Measurements from ENCODE around the gene ZNF330. TPM values are rescaled to one million over a fixed set of nuclear protein-coding genes. Genes with fewer than 3 reads are reported as not detected.

ZNF330 gene
- total RNA-seq, 4 donors from 2014 or later, result 14.3 to 17.9 (median 16.5) TPM

DNA sequence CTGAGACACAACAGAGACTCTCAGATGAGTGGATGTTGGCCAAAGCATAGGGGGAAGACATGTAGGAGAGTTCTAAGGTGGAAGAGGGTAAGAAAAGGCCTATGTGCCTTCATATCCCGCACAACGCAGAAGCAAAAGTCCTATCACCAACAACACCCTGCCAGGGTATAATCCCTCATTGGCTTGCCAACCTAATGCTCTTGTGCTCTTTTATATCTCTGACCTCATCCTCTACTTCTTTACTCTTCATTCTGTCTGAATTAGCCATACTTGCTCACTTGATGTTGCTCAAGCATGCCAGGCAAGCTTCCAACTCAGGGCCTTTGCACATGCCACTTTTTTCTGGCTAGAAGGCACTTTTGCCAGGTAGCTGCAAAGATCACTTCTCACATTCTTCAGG, 28.1 kb upstream of the ZNF330 start:
- 95% methylated on average over 2 of the region's 2 CpGs for WGBS
- TF ChIP-seq CTCF (IDR thresholded peaks at IDR 0.05) (no peak), EP300 (IDR thresholded peaks at IDR 0.05) (no peak), POLR2AphosphoS5 (IDR thresholded peaks at IDR 0.05) (no peak), POLR2A (IDR thresholded peaks at IDR 0.05) (no peak)
- Histone ChIP-seq H3K36me3 (no peaks in the 10 kb centered on the region), H3K4me1 (no peaks in the 10 kb centered on the region), H3K9me3 (no peaks in the 10 kb centered on the region), H3K27ac (no peak overlapping the region), H3K4me3 (no peak overlapping the region), H3K27me3 (no peaks in the 10 kb centered on the region)
- DNase-seq (ENCODE audit: low spot score in 2 of 2), result no peak

DNA sequence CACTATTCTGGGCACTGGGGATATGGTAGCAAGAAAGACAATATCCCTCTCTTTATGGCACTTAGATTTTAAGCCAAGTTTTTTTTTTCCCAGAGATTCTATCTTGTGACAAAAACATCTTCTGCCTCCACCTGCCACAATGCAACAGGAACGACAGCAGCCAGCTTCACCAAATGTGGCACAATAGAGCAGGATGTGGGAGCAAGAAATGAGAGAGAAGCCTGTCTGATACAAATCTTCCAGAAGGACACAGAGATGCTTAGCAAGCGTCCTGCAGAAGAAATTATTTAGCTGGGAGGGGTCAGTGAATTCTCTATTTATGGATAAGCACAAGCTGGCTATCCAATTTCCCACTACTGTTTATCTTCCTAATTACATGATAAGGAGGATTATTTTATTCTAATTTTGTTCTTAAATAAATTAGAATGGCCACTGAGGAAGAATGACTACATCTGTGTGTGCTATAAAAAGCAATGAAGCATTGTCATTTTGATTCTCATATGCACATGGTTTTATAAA, 27.1 kb upstream of the ZNF330 start:
- Histone ChIP-seq H3K4me3 (no peak overlapping the region), H3K9me3 (no peaks in the 10 kb centered on the region), H3K36me3 (no peaks in the 10 kb centered on the region), H3K4me1 (no peaks in the 10 kb centered on the region), H3K27ac (no peak overlapping the region), H3K27me3 (no peaks in the 10 kb centered on the region)
- no peak for DNase-seq (ENCODE audit: low spot score in 2 of 2)
- TF ChIP-seq POLR2A (IDR thresholded peaks at IDR 0.05) (no peak), CTCF (IDR thresholded peaks at IDR 0.05) (no peak), EP300 (IDR thresholded peaks at IDR 0.05) (no peak), POLR2AphosphoS5 (IDR thresholded peaks at IDR 0.05) (no peak)
- WGBS, result 52% methylated on average over 2 of the region's 2 CpGs

DNA sequence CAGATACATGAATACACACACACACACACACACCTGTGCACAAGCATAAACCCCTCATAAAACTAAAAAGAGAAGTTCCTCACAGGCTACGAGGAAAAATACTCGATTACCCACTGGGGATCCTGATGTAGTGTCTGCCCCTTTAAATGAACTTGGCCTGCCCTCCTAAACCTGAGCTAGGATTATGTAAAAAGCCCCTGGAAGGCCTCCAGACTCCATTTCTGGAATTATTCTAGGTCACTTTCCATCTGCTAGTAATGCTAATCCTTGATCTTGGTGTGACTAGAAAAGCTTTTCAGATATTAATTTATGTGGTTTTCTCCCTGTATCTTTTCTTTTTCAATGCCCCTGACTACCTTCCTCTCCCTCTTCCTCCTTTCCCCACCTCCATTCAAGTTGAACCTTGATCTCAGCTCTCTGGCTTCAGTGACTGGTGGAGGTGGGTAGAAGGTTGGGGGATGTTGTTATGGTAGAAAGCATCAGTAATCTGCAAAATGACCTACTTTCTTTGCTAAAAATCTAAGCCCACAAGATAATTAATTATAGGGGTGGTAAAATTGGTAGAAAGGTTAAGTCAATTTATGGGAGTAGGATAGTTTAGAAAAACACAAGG, 25.5 kb upstream of the ZNF330 start:
- 79% methylated on average over 2 of the region's 2 CpGs for WGBS
- H3K36me3 ChIP-seq, result no peaks in the 10 kb centered on the region

GRCh38 chr4:141196227-141196933, 24.3 kb upstream of the ZNF330 start:
- WGBS, result 66% methylated on average over 1 of the region's 1 CpG
- Histone ChIP-seq H3K27me3 (no peaks in the 10 kb centered on the region), H3K36me3 (no peaks in the 10 kb centered on the region), H3K4me1 (no peaks in the 10 kb centered on the region), H3K27ac (no peak overlapping the region), H3K9me3 (no peaks in the 10 kb centered on the region), H3K4me3 (no peak overlapping the region)
- no peak for DNase-seq (ENCODE audit: low spot score in 2 of 2)
- TF ChIP-seq POLR2A (IDR thresholded peaks at IDR 0.05), result no peak
- no peak for TF ChIP-seq EP300 (IDR thresholded peaks at IDR 0.05)
- no peak for TF ChIP-seq CTCF (IDR thresholded peaks at IDR 0.05)
- no peak for TF ChIP-seq POLR2AphosphoS5 (IDR thresholded peaks at IDR 0.05)

More for the DNA sequence above, 25.5 kb upstream of the ZNF330 start:
- H3K4me3 ChIP-seq, result no peak overlapping the region
- TF ChIP-seq EP300 (IDR thresholded peaks at IDR 0.05), result no peak
- TF ChIP-seq CTCF (IDR thresholded peaks at IDR 0.05), result no peak
- TF ChIP-seq POLR2A (IDR thresholded peaks at IDR 0.05), result no peak
- no peak for TF ChIP-seq POLR2AphosphoS5 (IDR thresholded peaks at IDR 0.05)
- H3K4me1 ChIP-seq, result no peaks in the 10 kb centered on the region
- DNase-seq (ENCODE audit: low spot score in 2 of 2), result no peak
- no peaks in the 10 kb centered on the region for H3K9me3 ChIP-seq
- H3K27me3 ChIP-seq, result no peaks in the 10 kb centered on the region
- H3K27ac ChIP-seq, result no peak overlapping the region

- TF ChIP-seq POLR2A (IDR thresholded peaks at IDR 0.05), result no peak
- TF ChIP-seq EP300 (IDR thresholded peaks at IDR 0.05), result no peak
- Histone ChIP-seq H3K27ac (no peak overlapping the region), H3K27me3 (no peaks in the 10 kb centered on the region), H3K4me1 (no peaks in the 10 kb centered on the region), H3K36me3 (no peaks in the 10 kb centered on the region), H3K9me3 (no peaks in the 10 kb centered on the region), H3K4me3 (no peak overlapping the region)
- DNase-seq (ENCODE audit: low spot score in 2 of 2), result no peak
- 60% methylated on average over 5 of the region's 5 CpGs for WGBS
Observed at GRCh38 chr4:141207961-141208360, 12.7 kb upstream of the ZNF330 start.

Data from suprapubic skin (tissue), 4 donors.